OCI-LY7 (cell line): Measurements from ENCODE around the gene SPART. TPM values are rescaled to one million over a fixed set of nuclear protein-coding genes. Genes with fewer than 3 reads are reported as not detected.
"Not testable (repeated sequence)": the region's sequence is repeated elsewhere in the genome, so short reads cannot be mapped to it uniquely, and the experiment has no call there.

Source experiments
- BruUV-seq: library from RNA; stranded (reverse); fragments of 400-500 nt; replicated peaks from 2 replicates; lab custom pipeline; 2021; lab: Mats Ljungman, UMichigan
- CTCF ChIA-PET: fragments of 300-600 bp; sonication (Branson Sonifier 250); formaldehyde crosslinking; loops from one replicate; lab custom pipeline; 2022; ENCODE audit warnings: antibody characterized with exemption; ENCODE audit not compliant: unreplicated experiment; lab: Charles Lee
- POLR2A ChIA-PET: fragments of 300-600 bp; sonication (Branson Sonifier 250); formaldehyde crosslinking; loops from one replicate; lab custom pipeline; 2022; ENCODE audit warnings: antibody characterized with exemption; lab: Charles Lee
- DNase-seq: peaks from one replicate; pipeline ENCODE4 v3.0.0-alpha.2; 2015; ENCODE audit warnings: low spot score
- H2AFZ ChIP-seq: fragments of 200-600 bp; sonication (generic), shearing (Covaris generic); 2 replicates; pipeline ENCODE4 v1.6.1; 2014; ENCODE audit warnings: mild to moderate bottlenecking, antibody characterized with exemption, low read length, moderate library complexity
- H3K27ac ChIP-seq: fragments of 200-600 bp; sonication (generic); 2 replicates; pipeline ENCODE4 v1.5.1; 2014; ENCODE audit warnings: mixed run types, low read depth, mild to moderate bottlenecking, moderate library complexity, low read length, inconsistent platforms; ENCODE audit not compliant: poor library complexity, severe bottlenecking
- H3K36me3 ChIP-seq: fragments of 200-600 bp; sonication (generic); 2 replicates; pipeline ENCODE4 v1.6.1; 2014; ENCODE audit warnings: mild to moderate bottlenecking, antibody characterized with exemption, low read length, moderate library complexity, mixed read lengths; ENCODE audit not compliant: insufficient read depth
- H3K4me1 ChIP-seq: fragments of 200-600 bp; sonication (generic); 2 replicates; pipeline ENCODE4 v1.5.1; 2014; ENCODE audit warnings: mild to moderate bottlenecking, low read length; ENCODE audit not compliant: insufficient read depth, poor library complexity, severe bottlenecking
- H3K4me2 ChIP-seq: fragments of 200-600 bp; sonication (generic); 2 replicates; pipeline ENCODE4 v1.6.1; 2014; ENCODE audit warnings: mild to moderate bottlenecking, low read length
- H3K4me3 ChIP-seq: fragments of 200-600 bp; sonication (generic); 2 replicates; pipeline ENCODE4 v1.5.1; 2014; ENCODE audit warnings: mild to moderate bottlenecking, low read depth, low read length; ENCODE audit not compliant: poor library complexity, severe bottlenecking
- H3K79me2 ChIP-seq: fragments of 200-600 bp; sonication (generic); 2 replicates; pipeline ENCODE4 v1.6.1; 2016; ENCODE audit warnings: low read depth, mild to moderate bottlenecking, low read length, moderate library complexity, mixed read lengths; ENCODE audit not compliant: insufficient read depth
- H3K9me2 ChIP-seq: fragments of 200-600 bp; sonication (generic); 2 replicates; pipeline ENCODE4 v1.6.1; 2016; ENCODE audit warnings: mild to moderate bottlenecking, low read length, mixed read lengths; ENCODE audit not compliant: insufficient read depth
- H3K9me3 ChIP-seq: fragments of 200-600 bp; sonication (generic); 2 replicates; pipeline ENCODE4 v1.6.1; 2014; ENCODE audit warnings: mild to moderate bottlenecking, mixed run types, low read length, mixed read lengths
- H4K20me1 ChIP-seq: fragments of 200-600 bp; sonication (generic); 2 replicates; pipeline ENCODE4 v1.6.1; 2014; ENCODE audit warnings: mild to moderate bottlenecking, antibody characterized with exemption, low read length, moderate library complexity, mixed read lengths; ENCODE audit not compliant: insufficient read depth
- CTCF ChIP-seq: fragments of 200-600 bp; sonication (generic); conservative IDR thresholded peaks from 2 replicates; pipeline ENCODE4 v1.5.1; 2014; ENCODE audit warnings: mild to moderate bottlenecking, antibody characterized with exemption, low read length, moderate library complexity, mixed read lengths
- EZH2phosphoT487 ChIP-seq: fragments of 200-600 bp; sonication (generic); IDR thresholded peaks from 2 replicates; pipeline ENCODE4 v1.6.1; 2018; ENCODE audit warnings: low read depth, borderline replicate concordance, mild to moderate bottlenecking, mixed run types, antibody characterized with exemption, low read length, moderate library complexity, mixed read lengths
- intact Hi-C: fragments of 100-400 bp; cut with micrococcal nuclease; formaldehyde crosslinking; loops from one replicate; pipeline ENCODE4 v1.10.0; 2022; ENCODE audit not compliant: unreplicated experiment
- total RNA-seq, 2 experiments: library from RNA; depleted of rRNA in 1 of 2; stranded (reverse); fragments of >200 nt in 1 of 2; shearing (Covaris generic) in 1 of 2; gene quantifications; 2 replicates each; pipeline ENCODE4 v1.2.3, GENCODE V29; 2014 to 2022

Gene SPART
- total RNA-seq, 2 experiments from 2014 or later, result not detected

DNA sequence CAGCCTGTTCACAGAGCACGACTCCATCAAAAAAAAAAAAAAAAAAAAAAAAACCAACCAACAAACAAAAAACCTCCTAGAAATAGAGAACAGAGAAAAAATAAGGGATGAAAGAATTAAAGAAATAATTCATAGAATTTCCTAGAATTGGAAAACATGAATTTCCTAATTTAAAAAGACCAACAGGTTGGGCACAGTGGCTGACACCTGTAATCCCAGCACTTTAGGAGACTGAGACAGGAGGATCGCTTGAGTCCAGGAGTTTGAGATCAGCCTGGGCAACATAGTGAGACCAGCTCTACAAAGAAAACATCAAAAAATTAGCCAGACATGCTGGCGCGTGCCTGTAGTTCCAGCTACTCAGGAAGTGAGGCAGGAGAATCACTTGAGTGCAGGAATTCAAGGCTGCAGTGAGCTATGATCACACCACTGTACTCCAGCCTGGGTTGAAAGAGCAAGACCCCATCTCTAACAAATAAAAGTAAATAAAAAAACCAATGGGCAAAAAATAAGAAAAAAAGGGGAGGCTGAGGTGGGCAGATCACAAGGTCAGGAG, 6.5 kb downstream of the SPART start:
- Histone ChIP-seq H3K36me3 (no peaks in the 10 kb centered on the region), H3K9me2 (no peaks in the 10 kb centered on the region), H3K27ac (no peak overlapping the region), H3K4me1 (no peaks in the 10 kb centered on the region), H4K20me1 (no peaks in the 10 kb centered on the region), H3K4me3 (no peak overlapping the region), H3K4me2 (no peak overlapping the region), H2AFZ (no peak overlapping the region), H3K79me2 (no peaks in the 10 kb centered on the region), H3K9me3 (no peaks in the 10 kb centered on the region)
- POLR2A ChIA-PET, result no interaction called here
- intact Hi-C loops, result no loop called here
- TF ChIP-seq CTCF (no peak), EZH2phosphoT487 (no peak)
- no peak for DNase-seq
- CTCF ChIA-PET, result no interaction called here
- no TSS peak for BruUV-seq

GRCh38 chr13:36337938-36338641, 8.1 kb downstream of the SPART start:
- intact Hi-C loops, result no loop called here
- no peak overlapping the region for H3K4me2 ChIP-seq
- CTCF ChIA-PET, result no interaction called here
- no peaks in the 10 kb centered on the region for H3K36me3 ChIP-seq
- no peak for TF ChIP-seq CTCF
- no peak for TF ChIP-seq EZH2phosphoT487
- H4K20me1 ChIP-seq, result no peaks in the 10 kb centered on the region
- H3K79me2 ChIP-seq, result no peaks in the 10 kb centered on the region
- POLR2A ChIA-PET, result no interaction called here
- H3K4me1 ChIP-seq, result no peaks in the 10 kb centered on the region
- no peak overlapping the region for H3K27ac ChIP-seq
- no peaks in the 10 kb centered on the region for H3K9me2 ChIP-seq
- H3K9me3 ChIP-seq, result no peaks in the 10 kb centered on the region
- H2AFZ ChIP-seq, result no peak overlapping the region
- no TSS peak for BruUV-seq
- no peak for DNase-seq
- H3K4me3 ChIP-seq, result no peak overlapping the region

GRCh38 chr13:36332986-36333385, 13.2 kb downstream of the SPART start:
- intact Hi-C loops, result no loop called here
- Histone ChIP-seq H3K27ac (no peak overlapping the region), H3K36me3 (no peaks in the 10 kb centered on the region), H3K4me3 (no peak overlapping the region), H3K4me2 (no peak overlapping the region), H3K9me2 (no peaks in the 10 kb centered on the region), H3K79me2 (no peaks in the 10 kb centered on the region), H3K9me3 (no peaks in the 10 kb centered on the region), H2AFZ (no peak overlapping the region), H4K20me1 (no peaks in the 10 kb centered on the region), H3K4me1 (no peaks in the 10 kb centered on the region)
- BruUV-seq, result no TSS peak
- DNase-seq, result no peak
- ChIA-PET CTCF (no interaction called here), POLR2A (interaction anchor here (0.6 kb wide), 1 partner anchor 33 kb away, joined by 4 read pairs; no protein-coding TSS in a partner anchor)
- TF ChIP-seq CTCF (no peak), EZH2phosphoT487 (no peak)

GRCh38 chr13:36332255-36332654, 13.9 kb downstream of the SPART start:
- H4K20me1 ChIP-seq, H3K9me2 ChIP-seq, H3K36me3 ChIP-seq, H3K4me3 ChIP-seq, H3K9me3 ChIP-seq, intact Hi-C loops, BruUV-seq, DNase-seq, H3K79me2 ChIP-seq, H3K27ac ChIP-seq, H2AFZ ChIP-seq, CTCF ChIA-PET, H3K4me1 ChIP-seq, H3K4me2 ChIP-seq: not testable (repeated sequence)
- POLR2A ChIA-PET, result interaction anchor here (0.6 to 1.2 kb wide), 2 partner anchors 10 to 32 kb away, joined by 3 to 4 read pairs; no protein-coding TSS in a partner anchor
